GF-D8 (cell line): ENCODE measurements around the gene MPIG6B.

Experiments used
- DNase-seq: peaks from one replicate; lab custom pipeline; 2025; lab: John Stamatoyannopoulos, UW

Gene MPIG6B

DNA sequence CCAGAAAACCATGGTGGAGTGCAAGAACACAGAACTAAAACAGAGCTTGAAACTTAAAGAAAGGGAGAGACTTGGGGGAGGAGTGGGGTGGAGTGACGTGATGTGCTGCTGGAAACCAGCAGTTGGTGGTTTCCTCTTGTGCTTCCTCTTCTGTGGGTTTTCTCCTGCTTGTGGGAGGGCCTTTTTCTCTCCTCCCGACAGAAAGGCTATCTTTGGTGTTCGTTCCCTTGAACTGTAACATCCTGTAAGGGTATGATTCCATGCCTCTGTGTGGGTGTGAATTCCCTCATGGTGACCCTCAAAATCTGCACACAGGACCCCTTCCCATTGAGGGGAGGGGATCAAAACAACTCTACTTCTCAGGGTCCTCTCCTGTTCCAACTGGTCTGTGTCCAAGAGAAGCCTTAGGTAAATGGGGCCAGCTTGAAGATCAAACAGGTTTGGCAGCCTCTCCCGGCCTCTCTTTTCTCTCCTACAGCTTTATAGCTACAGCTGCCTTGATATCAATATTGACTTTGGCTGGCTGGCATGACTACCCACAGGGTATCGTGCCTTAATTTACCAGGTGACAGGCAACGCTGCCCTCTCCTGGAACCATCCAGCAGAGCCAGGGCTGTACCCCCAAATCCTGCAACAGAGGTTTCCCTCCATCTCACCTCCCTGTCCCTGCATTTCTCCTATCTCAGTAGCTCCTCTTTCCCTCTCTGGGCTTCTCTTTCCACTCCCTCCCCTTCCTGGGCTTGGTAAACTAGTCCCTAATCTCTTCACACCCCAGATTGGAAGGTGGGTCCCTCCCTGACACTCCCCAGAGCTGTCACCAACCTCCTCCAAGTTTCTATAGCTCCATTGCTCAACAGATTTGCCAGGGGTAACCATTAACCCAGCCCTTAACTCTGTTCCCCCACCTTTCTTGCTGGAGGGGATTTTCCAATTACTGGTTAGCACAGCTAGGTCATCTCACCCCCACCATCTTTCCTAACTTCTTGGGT, 15.1 kb downstream of the MPIG6B start:
- peak; percentile 97 for DNase-seq

DNA sequence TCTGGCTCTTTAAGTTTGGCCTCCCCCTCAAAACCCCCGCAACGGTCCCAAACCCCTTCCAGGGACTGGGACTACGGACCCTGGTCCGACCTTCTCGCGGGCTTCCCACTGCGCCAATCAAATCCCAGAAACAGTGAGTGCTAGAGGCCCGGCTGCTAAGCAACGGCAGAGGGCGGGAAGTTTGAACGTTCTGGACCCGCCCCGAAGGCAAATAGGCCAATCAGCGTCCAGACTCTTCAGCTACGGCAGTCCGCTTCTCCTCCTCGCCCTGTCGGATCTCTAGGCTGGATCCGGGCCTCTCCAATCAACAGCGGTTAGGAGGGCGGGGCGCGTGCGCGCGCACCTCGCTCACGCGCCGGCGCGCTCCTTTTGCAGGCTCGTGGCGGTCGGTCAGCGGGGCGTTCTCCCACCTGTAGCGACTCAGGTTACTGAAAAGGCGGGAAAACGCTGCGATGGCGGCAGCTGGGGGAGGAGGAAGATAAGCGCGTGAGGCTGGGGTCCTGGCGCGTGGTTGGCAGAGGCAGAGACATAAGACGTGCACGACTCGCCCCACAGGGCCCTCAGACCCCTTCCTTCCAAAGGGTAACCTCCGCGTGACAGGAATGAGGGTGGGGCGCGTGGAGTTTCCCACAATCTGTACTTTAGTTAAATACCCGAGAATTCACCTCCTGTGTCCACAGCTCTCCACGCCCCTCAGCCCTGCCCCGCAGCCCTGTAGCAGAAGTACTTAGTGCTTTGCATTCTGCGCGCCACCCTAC, 16.6 kb downstream of the MPIG6B start, which contains the start of gene MSH5:
Gene MSH5, plus strand, starts transcription at position 367 of the 758 bp plus-strand sequence. CDS start 462 bp downstream, outside the sequence.
- DNase-seq = peak; percentile 99

DNA sequence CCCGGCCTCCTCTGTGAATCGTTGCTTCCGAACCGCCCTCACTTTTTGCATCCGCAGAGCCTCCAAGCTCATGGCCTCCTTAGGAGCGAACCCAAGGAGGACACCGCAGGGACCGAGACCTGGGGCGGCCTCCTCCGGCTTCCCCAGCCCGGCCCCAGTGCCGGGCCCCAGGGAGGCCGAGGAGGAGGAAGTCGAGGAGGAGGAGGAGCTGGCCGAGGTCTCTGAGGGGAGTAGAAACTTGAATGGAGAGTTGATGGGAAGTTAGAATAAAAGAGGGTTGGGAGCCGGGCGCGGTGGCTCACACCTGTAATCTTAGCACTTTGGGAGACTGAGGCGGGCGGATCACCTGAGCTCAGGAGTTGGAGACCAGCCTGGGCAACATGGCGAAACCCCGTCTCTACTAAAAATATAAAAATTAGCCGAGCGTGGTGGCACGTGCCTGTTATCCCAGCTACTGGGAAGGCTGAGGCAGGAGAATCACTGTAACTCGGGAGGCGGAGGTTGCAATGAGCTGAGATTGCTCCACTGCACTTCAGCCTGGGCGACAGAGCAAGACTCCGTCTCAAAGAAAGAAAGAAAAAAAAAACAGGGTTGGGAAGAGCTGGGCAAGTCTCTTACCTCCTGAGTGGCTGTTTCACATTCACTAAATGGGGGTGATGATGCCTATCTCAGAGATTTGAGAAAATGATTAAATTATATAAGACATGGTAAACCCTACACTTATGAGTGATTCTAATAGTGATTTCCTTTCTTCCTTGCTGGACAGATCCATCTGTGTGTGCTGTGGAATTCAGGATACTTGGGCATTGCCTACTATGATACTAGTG, 17.4 kb downstream of the MPIG6B start:
- peak; percentile 34 for DNase-seq

DNA sequence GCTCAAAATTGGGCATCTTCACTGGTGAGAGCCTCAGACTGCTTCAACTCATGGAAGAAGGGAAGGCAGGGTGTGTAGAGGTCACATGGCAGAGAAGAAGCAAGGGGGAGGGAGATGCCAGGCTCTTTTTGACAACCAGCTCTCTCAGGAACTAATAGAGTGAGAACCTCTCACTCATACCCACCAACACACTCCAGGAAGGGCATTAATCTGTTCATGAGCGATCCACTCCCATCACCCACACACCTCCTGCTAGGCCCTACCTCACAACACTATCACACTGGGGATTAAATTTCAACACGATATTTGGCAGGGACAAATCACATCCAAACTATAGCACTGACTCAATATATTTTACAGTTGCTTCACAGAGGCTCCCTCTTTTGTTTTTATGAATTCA, 18.6 kb downstream of the MPIG6B start:
- no peak for DNase-seq

GRCh38 chr6:31742894-31743293, 19.7 kb downstream of the MPIG6B start:
- DNase-seq = no peak

GRCh38 chr6:31744422-31744821, 21.2 kb downstream of the MPIG6B start:
- no peak for DNase-seq

- DNase-seq = no peak
These were observed 26.3 kb downstream of the MPIG6B start for GRCh38 chr6:31749301-31750036.

DNA sequence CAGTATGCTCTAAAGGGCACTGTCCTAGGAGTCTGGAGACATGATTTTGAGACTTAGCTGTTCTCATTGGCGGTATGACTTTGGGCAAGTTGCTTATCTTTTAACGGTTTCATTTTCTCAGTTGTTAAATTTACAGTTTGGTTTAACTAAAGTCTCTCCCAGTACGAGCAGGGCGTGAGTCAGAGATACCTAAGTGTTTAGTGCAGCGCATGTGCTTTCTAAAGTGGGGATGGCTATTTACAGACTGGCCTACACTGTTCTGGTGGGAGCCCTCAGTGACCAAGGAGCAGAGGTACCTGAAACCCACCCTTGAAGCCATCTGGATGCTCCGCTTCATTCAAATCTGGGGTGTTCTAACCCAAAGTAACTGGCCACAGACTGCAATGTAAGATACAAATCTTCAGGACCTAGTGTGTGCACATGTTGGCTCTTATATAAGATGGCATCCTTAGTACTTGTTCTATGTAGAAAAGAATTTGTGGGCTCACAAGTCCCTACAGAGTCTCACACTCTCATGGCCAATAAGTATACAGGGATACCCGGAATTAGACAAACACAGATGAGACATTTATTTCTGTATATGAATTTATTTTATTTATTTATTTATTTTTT, 27.3 kb downstream of the MPIG6B start:
- no peak for DNase-seq

GRCh38 chr6:31752739-31753319, 29.7 kb downstream of the MPIG6B start:
- no peak for DNase-seq

DNA sequence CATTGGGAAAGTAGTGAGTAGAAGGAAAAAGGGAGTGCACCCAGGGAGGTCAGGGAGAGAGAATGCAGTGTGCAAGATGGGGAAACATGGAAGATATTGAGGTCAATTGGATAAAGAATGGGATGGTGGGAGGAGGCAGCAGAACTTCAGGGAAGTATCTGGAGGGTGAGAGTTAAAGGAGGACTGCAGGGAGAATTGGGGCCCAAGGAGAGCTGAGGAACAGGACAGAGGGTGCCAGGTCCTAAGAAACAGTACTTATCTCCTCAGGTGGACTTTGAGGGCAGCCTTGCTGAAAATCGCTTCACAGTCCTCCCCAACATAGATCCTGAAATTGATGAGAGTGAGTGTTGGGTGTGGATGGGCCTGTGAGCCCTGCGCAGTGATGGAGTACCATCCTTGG, 35.1 kb downstream of the MPIG6B start:
- no peak for DNase-seq

GRCh38 chr6:31760790-31761189, 37.6 kb downstream of the MPIG6B start:
- DNase-seq = no peak

DNA sequence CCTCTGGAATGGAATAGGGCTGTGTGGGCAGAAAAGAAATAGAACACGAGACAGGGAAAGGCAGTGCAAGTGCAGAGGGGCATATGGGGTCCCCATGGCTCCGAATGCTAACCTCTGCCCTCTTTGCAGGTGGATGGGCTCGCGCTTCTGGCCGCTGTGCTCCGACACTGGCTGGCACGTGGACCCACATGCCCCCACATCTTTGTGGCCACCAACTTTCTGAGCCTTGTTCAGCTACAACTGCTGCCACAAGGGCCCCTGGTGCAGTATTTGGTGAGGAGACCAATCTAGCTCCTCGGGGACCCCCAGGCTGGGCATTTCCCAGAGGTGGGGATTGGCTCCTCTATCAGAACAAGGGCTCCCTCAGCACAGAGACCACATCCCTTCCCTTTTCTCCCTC, 38.2 kb downstream of the MPIG6B start:
- no peak for DNase-seq

DNA sequence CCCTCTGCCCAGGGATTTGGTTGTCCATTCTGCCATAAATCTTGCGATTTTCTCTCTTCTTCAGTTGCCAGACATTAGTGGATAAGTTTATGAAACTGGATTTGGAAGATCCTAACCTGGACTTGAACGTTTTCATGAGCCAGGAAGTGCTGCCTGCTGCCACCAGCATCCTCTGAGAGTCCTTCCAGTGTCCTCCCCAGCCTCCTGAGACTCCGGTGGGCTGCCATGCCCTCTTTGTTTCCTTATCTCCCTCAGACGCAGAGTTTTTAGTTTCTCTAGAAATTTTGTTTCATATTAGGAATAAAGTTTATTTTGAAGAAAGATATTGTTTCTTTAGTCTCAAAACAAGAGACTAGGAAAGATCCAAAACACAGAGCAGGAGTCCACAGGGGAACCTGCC, 39.2 kb downstream of the MPIG6B start, which contains the start of gene SAPCD1:
Gene SAPCD1, plus strand, starts transcription at position 301 of the 400 bp plus-strand sequence. CDS start 399 bp downstream, outside the sequence.
- no peak for DNase-seq

DNA sequence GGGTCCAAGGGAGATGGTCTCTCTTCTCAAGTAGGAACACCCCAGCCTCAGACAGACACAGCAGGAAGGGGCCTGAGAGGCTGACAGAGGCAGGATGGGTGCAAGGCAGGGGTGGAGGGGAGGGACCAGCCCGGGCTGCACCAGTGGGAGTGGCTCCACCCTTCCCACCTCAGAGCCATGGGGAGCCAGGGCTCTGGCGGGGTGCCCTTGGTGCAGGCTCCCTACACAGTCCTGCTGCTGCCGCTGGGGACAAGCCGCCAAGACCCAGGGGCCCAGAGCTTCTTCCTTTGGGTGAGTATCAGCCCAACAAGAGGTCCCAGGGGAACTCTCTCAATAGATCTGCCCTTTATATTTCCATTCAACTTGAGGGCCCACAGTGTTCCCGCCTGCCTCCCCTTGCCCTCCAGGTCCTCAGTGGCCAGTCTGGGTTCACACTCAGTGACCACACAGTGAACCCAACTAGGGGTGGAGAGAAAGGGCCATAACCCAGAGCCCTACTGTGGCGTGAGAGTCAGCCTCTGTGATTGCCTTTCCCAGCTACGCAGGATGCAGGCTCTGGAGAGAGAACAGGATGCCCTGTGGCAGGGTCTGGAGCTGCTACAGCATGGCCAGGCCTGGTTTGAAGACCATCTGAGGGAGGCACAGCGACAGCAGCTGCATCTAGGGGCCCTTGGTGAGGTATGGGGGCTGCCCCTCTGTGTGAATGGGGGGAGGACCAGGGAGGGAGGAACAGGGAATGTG, 39.9 kb downstream of the MPIG6B start:
- DNase-seq = no peak

- no peak for DNase-seq
These were observed 40.4 kb downstream of the MPIG6B start for GRCh38 chr6:31763619-31763940.

- no peak for DNase-seq
These were observed 41.0 kb downstream of the MPIG6B start for GRCh38 chr6:31764198-31764597.

GRCh38 chr6:31765559-31765909, 42.4 kb downstream of the MPIG6B start:
- DNase-seq = no peak

DNA sequence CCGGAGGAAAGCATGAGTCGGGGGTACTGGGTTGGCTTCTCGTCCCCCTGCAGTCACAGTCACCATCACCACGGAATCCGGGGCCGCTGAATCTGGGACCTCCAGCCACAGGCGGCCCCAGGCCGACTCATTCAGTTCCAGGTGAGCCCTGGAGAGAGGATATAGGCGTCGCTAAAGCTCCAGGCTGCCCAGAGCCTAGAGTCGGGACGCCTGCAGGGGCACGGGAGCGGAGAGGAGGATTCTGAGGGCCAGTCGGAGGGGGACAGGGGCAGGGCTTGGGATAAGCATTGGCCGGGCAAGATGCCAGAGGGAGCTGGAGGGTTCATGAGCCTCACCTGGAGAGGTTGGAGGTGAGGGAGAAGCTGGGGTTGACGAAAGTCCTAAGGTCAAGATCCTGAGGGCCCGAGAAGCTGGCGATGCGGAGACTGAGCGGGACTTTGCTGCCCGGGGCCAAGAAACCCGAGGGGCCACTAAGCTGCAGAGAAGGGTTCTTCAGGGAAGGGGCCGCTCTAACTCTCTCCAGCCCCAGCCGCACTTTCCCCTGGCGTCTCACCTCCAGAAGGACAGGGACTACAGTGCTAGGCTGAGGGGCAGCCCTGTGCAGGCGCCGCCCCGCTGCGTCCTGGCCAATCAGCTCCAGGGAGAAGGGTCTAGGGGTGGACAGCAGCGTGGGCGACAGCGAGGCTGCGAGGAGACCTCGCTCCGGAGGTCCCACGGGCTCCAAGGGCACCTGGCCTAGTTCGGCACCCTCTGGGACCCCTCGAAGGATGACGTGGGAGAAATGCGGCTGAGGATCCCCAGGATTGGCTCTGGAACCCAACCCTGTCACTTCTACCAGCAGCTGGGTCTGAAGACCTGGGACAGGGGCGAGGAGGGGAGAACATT, 43.0 kb downstream of the MPIG6B start:
- no peak for DNase-seq
